H1 (cell line): ENCODE data around the gene ARL8A.
"Not testable (repeated sequence)": the region's sequence is repeated elsewhere in the genome, so short reads cannot be mapped to it uniquely, and the experiment has no call there.

Source experiments
- CTCF ChIP-seq, 3 experiments: IDR thresholded peaks; 1 replicate in 2 of 3; 2 replicates in 1 of 3; pipeline versions ENCODE4 v1.5.1 to v1.6.1; 2011; ENCODE audit warnings: low read length in 3 of 3, mild to moderate bottlenecking in 3 of 3, inconsistent platforms in 2 of 3, low read depth in 1 of 3, moderate library complexity in 1 of 3; ENCODE audit not compliant: insufficient read depth in 1 of 3; ENCODE audit errors: control extremely low read depth in 1 of 3
- MAFK ChIP-seq: IDR thresholded peaks from 2 replicates; pipeline ENCODE4 v1.6.1; 2012; ENCODE audit warnings: low read depth, mild to moderate bottlenecking, improper control_type of control experiment, low read length
- POLR2AphosphoS5 ChIP-seq: IDR thresholded peaks from 2 replicates; pipeline ENCODE4 v1.6.1; 2011; ENCODE audit warnings: low read depth, low read length
- RAD21 ChIP-seq, 2 experiments: IDR thresholded peaks in 1 of 2; conservative IDR thresholded peaks in 1 of 2; 2 replicates each; pipeline ENCODE4 v1.6.1; 2011; ENCODE audit warnings: low read depth in 2 of 2, low read length in 2 of 2, improper control_type of control experiment in 1 of 2, inconsistent platforms in 1 of 2, mild to moderate bottlenecking in 1 of 2, moderate library complexity in 1 of 2
- SUZ12 ChIP-seq: fragments of 200-600 bp; sonication (generic); IDR thresholded peaks from 2 replicates; pipeline ENCODE4 v1.6.1; 2012; ENCODE audit warnings: mild to moderate bottlenecking, inconsistent platforms, low read length, moderate library complexity, mixed read lengths
- YY1 ChIP-seq: IDR thresholded peaks from 2 replicates; pipeline ENCODE4 v1.6.1; 2011; ENCODE audit warnings: low read depth, mild to moderate bottlenecking, low read length

DNA sequence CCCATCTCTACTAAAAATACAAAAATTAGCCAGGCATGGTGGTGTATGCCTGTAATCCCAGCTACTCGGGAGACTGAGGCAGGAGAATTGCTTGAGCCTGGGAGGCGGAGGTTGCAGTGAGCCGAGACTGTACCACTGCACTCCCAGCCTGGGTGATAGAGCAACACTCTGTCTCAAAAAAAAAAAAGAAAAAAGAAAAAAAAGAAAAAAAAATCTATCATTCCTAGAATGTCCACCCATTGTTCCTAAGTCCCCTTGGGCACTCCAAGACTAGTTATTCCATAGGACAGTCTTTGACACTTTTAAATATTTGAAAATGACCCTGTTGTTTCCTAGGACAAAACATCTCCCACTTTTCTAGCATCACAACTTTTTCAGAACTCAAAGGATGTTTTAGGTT lies 3.1 kb downstream of the ARL8A start:
- not testable (repeated sequence) for TF ChIP-seq MAFK; POLR2AphosphoS5; CTCF (IDR thresholded peaks at IDR 0.05; ENCODE audit: control extremely low read depth in 1 of 3, insufficient read depth in 1 of 3, low read depth in 1 of 3, low read length in 3 of 3); SUZ12; YY1; RAD21 (IDR thresholded peaks at IDR 0.05 in 1 of 2, conservative IDR thresholded peaks at IDR 0.05 in 1 of 2; ENCODE audit: low read depth in 2 of 2, low read length in 2 of 2)
